NCI-H82 treated with DMSO at 0.1 percent for 48 hours (cell line): ENCODE results near the gene CST8.

Source experiments
- DNase-seq: peaks from one replicate; lab custom pipeline; 2025; ENCODE audit not compliant: unreplicated experiment; lab: John Stamatoyannopoulos, UW

CST8 gene

DNA sequence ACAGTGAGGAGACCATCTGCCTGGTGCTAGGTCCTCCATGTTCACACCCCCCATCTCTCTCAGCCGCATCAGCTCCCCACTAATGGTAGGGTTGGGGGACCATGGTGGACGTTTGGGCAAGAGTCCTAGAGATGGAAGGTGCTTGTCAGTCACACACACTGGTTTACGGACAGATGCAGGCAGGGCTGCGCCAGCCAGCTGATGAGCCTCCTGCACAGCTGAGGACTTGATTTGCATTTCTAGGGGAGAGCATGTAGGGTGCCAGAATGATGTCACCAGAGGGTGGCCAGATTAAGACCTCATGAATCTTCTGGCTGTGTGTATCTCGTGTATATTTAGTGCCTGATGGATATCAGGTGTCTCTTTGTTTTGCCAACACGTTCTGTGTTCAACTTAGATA, 28.6 kb downstream of the CST8 start:
- DNase-seq, result no peak

DNA sequence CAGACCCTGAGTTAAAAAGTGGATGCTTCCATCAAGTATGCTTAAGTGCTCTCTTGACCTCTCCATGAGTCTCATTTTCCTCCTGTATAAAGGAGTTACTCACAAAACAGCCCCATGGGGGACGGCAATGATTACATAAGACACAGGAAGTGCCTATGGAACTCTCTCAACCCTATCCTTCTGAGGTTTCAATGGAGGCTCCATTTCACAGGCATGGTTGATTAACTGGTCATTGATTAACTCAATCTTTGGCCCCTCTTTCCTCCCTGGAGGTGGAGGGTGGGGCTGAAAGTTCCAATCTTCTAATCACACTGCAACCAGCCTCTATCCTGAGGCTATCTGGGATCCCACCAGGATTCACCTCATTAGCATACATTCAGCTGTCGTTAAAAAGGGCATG, 29.3 kb downstream of the CST8 start:
- no peak for DNase-seq

DNA sequence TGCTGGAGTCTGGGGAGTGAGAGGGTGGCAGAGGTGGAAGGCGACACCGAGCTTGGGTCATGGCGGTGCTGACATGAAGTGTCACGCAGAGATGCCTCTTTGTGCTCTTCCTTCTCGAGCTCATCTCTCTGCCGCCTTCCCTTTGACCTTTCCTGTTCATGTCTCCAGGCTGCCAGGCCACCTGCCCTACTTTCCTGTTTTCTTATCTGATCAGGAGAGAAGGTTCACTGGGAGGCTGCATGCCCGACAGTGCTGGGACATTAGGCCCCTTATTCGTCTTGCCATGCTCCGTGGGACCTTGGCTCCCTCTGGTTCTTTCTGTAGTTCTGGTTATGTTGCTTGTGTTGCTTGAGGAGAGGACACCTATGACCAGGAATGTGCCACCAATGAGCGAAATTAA, 33.2 kb downstream of the CST8 start:
- no peak for DNase-seq

DNA sequence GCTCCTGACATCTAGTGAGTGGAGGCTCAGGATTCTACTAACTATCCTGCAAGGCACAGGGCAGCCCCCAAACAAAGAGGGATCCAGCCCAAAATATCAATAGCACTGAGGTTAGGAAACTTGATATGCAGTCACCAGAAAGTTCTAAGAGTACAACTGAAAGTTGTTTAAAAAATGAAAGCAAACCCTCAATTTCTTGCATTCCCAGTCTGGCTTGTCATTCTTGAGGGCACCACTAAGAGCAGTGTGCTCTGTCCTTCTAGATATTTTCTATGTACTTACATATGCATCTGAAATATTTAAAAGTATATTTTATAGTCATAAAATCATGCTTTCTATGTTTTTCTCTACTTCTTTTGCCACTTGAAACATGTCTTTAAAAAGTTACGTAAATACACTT, 35.9 kb downstream of the CST8 start:
- no peak for DNase-seq

DNA sequence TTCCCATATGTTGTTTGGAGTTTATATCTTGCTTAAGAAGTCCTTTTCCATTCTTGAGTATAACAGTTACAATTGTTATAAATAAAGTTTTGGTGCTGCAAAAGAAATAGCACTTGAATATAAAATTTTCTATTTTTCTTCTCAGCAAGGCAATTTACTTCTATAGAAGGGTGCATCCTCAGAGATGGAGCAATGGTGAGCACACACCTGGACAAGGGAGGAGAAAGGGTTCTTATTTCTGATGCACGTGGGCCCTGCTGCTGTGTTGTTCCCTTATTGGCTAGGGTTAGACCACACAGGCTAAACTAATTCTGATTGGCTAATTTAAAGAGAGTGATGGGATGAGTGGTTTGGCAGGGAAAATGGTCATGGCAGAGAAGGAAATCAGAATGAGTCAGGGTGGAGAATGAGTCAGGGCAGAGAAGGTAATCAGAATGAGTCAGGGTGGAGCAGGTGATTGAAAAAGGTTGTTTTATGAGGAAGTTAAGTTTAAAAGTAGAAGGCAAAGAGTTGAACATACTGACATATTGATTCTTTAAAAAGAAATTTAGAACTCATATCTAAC, 38.0 kb downstream of the CST8 start:
- no peak for DNase-seq

DNA sequence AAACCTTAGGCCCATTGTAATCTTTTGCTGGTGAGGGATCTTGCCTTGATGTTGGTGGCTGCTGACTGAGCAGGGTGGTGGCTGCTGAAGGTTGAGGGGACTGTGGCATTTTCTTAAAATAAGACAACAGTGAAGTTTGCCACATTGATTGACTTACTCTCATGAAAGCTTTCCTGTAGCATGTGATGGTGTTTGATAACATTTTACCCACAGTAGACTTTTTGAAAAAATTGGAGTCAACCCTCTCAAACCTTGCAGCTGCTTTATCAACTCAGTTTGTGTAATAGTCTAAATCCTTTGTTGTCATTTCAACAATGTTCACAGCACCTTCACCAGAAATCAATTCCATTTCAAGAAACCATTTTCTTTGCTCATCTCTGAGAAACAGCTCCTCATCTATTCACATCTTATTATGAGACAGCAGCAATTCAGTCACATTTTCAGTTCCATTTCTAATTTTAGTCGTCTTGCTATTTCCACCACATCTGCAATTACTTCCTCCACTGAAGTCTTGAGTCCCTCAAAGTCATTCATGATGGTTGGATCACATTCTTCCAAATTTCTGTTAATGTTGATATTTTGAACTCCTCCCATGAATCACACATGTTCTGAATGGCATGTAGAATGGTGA, 40.1 kb downstream of the CST8 start:
- no peak for DNase-seq

DNA sequence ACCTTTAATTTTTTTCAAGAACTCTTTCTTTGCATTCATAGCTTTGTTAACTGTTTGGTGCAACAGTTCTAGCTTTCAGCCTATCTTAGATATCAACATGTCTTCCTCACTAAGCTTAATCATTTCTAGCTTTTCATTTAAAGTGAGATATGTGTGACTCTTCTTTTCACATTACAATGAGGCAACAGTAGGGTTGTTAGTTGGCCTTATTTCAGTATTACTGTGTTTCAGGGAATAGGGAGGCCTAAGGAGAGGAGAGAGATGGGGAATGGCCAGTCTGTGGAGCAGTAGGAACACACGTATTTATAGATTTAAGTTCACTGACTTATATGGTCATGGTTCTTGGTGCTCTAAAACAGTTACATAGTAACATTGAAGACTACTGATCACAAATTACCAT, 41.6 kb downstream of the CST8 start:
- no peak for DNase-seq

DNA sequence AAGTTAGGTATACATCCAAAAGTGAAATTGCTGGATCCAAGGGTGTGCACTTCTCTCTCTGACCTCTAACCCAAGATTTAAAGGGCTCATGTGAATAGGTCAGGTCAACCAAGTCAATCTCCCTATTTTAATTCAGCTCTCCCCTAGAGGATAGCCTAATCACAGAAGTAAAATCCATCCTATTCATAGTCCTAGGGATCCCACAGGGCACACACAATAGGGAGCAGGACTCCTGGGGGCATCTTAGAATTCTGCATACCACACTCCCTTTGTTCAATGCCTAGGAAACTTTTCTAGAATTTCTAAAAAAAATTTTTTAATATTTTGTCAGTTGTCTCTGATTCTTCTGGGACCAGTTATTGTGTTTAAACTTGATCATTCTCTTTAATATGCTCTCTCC, 42.2 kb downstream of the CST8 start:
- DNase-seq, result no peak

DNA sequence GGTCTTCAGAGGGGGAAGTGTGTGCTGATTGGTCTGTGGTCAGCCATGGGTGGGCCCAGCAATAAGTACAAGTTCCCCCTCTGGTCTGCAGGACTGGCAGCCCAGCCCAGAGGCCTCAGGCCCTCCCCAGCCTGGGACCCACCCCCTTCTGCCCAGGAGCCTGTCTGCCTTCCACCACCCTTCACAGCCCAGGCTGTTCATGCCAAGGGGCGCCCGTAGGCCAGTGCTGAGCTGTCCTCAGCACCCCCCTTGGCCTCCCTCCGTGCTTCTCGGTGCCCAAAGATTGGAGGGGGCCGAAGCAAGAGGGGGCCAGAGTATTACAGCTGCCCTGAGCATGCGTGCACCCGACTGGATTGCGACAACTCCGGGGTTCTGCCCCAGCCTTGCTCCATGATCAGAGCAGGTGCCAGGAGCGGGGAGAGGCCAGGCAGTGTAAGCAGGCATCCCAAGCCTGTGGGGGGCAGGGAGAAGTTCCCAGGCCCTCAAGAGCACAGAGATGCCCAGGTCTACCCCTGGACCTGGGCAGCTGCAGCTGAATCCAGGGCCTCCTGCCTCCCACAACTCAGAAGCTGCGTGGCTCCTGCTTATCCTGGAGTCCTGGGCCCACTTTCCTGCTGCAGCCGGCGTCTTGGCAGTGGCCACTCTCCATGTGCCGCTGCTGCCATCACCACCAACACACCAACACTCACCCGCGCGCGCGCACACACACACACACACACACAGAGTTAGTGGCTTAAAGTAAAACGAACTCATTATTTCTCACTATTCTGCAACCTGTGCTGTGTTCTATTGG, 44.1 kb downstream of the CST8 start:
- DNase-seq, result no peak

DNA sequence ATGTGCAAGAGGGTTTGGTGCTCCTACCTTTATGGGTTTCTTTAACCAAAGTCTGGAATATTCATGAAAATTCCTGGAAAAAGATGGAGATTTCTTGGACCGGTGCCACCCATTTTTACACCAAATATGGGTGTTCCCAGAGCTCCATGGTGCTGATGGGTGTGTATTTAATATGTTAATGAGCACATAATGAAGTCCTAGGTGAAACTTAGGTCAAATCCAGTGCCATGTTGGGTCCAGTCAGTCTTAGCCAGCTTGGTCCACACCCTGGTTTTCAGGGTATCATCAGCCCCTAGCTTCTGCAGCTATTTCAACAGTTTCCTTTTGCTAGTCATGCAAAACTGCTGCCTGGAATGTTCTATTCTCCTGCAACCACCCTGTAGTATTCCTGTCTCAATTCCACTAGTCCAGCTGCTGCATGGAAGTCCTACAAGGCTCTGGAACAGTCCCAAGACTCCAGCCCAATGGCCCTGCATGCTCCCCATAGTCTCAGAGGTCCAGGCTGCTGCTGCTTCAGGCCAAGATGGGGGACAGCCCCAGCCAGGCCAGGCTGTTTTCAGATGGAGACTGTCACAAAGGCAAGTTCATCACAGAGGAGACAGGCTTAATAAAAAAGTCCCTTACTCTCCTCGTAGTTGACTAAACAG, 45.5 kb downstream of the CST8 start:
- no peak for DNase-seq

DNA sequence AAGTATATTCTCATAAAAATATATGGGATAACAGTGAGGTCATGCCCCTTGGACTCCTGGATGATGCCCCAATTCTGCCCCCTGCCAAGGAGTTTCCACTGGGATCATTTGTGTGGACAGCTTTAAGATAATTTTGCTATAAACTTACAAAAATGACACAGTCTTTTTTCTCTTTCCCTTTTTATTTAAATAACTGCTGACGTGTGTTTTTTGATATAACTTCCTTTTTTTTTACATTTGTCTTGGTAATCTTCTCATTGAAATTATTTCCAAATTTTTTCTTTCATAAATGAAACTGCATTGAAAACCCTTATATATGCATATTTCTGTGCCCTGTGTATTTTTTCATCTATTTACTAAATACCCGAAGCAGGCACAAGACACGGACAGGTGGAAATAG, 46.1 kb downstream of the CST8 start:
- DNase-seq, result no peak

DNA sequence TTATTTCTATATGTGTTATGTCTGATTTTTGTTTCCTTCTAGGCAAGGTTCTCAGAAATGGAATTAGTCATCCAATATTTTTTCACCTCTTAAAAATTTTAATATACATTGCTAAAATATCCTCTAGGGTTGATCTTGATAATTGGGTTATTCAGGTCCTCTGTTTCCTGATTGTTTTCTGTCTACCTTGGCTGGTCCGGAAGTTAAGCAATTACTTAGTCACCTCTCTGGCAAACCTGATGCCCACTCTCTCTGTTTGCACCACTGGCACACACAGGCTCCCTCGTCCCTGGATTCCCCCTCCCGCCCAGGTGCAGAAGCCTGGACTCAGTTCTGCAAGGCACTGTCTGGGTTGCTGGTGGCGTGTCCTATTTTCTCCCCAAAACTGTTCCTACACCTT, 49.7 kb downstream of the CST8 start:
- DNase-seq, result no peak

DNA sequence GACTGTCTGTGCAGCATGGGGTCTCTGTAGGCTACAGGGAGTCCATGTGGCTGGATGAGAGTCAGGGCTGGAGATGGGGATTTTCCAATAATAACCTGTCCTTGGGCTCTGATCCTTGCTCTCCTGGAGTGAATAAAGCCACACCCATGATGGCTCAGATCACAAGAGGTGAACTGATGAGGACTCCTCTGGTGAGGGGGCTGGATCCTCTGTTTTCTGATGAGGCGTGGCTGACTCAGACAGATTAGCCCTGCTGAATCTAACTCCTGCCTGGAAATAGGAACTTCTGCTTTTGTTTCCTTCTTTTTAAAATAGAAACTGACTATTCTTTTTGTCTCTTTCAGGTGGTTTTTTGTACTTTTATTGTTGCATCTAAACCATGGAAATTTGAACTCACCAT, 50.4 kb downstream of the CST8 start:
- no peak for DNase-seq

DNA sequence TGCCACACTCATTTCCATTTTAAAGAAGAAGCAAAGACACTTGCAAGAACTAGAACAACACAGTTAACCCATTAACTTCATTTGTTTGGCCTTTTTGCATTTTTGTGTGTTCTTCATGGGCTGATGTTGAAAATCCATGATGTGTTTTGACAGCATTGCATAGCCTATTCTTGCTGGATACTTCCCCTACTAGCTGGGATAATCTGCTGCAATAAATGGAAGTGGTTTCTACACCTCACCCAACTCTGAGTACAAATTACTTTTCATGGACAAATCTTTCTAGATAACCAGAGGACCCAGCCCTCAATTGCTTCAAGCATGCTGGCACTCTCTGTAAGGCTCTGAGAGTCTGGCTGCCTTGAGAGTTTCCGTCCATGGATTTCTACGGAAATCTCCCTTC, 50.9 kb downstream of the CST8 start:
- no peak for DNase-seq

DNA sequence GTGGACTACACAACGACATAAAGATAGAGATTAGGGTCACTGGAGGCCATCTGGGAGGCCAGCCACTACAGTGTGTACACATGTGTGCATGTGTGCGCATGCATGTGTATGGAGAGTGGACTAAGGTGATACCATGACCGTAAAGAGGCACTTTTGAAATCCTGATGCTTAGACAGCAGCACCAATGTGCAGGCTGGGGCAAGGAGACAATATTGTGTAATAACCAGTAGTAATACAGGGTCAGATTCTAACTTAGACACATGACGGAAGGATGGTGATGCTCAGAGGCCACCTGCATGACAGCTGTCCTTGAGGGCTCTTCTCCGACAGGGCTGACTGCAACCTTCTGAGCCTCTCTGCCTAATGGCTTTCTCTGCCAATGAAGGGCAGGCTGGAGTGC, 51.9 kb downstream of the CST8 start:
- DNase-seq, result no peak

DNA sequence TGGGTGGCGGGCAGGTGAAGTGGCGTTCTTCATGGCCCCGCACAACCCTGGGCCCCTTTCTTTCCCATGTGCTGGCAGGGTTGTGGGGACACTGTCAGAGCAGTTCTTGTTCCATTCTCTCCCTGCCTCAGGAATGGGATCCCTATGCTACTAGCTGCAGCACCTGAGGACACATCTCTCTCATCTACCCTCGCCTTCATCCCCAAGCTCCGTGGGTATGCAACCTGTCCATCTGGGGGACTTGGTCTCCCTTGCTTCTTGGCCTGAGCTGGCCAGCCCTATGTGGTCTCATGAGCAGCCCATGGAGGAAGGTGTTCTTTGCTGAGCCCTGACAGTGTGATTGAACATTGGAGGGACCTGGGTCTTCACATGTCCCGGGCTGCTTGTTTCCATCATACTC, 53.2 kb downstream of the CST8 start:
- DNase-seq, result no peak
